Fibroblast of peridontal ligament (primary cell): ENCODE measurements around the gene ITGB4.

Experiments
- DNase-seq: peaks from one replicate; pipeline ENCODE4 v3.0.0-alpha.2; 2010; ENCODE audit errors: extremely low read depth

The ITGB4 gene

GRCh38 chr17:75720656-75721462 is at the start of gene ITGB4:
Gene ITGB4 (plus strand): TSS chr17:75721459. CDS start chr17:75724704, 3,245 bp downstream.
- no peak for DNase-seq

GRCh38 chr17:75672011-75672410 is 49.2 kb upstream of the ITGB4 start:
- DNase-seq: no peak

GRCh38 chr17:75673487-75673886 is 47.8 kb upstream of the ITGB4 start:
- DNase-seq: no peak

GRCh38 chr17:75676461-75676860 is 44.8 kb upstream of the ITGB4 start:
- DNase-seq: no peak

GRCh38 chr17:75679706-75680211 is 41.5 kb upstream of the ITGB4 start:
- no peak for DNase-seq

GRCh38 chr17:75680431-75680830 is 40.8 kb upstream of the ITGB4 start:
- no peak for DNase-seq

GRCh38 chr17:75681289-75681688 is 40.0 kb upstream of the ITGB4 start:
- DNase-seq: peak; percentile 52

GRCh38 chr17:75683583-75683982 is 37.7 kb upstream of the ITGB4 start:
- no peak for DNase-seq

GRCh38 chr17:75684249-75684648 is 37.0 kb upstream of the ITGB4 start:
- no peak for DNase-seq

GRCh38 chr17:75684924-75685323 is 36.3 kb upstream of the ITGB4 start:
- no peak for DNase-seq

GRCh38 chr17:75685499-75685898 is 35.8 kb upstream of the ITGB4 start:
- DNase-seq: peak; percentile 30

- no peak for DNase-seq
Measured at GRCh38 chr17:75688209-75688825, 32.9 kb upstream of the ITGB4 start.

GRCh38 chr17:75689441-75689873 is 31.8 kb upstream of the ITGB4 start:
- DNase-seq: no peak

- DNase-seq: no peak
Measured at GRCh38 chr17:75691371-75691791, 29.9 kb upstream of the ITGB4 start.

- DNase-seq: no peak
Measured at GRCh38 chr17:75691801-75692626, 29.2 kb upstream of the ITGB4 start.

- DNase-seq: no peak
Measured at GRCh38 chr17:75692976-75693375, 28.3 kb upstream of the ITGB4 start.

- DNase-seq: peak; percentile 82
Measured at GRCh38 chr17:75693500-75694481, 27.5 kb upstream of the ITGB4 start.

- no peak for DNase-seq
Measured at GRCh38 chr17:75694536-75694935, 26.7 kb upstream of the ITGB4 start.

- no peak for DNase-seq
Measured at GRCh38 chr17:75695141-75695829, 26.0 kb upstream of the ITGB4 start.

- no peak for DNase-seq
Measured at GRCh38 chr17:75695830-75696271, 25.4 kb upstream of the ITGB4 start.
